ENCODE measurements around the gene ZC3H10.
A peak's percentile ranks its signal among the peaks of the same experiment; 100 is the strongest.

The ZC3H10 gene

DNA sequence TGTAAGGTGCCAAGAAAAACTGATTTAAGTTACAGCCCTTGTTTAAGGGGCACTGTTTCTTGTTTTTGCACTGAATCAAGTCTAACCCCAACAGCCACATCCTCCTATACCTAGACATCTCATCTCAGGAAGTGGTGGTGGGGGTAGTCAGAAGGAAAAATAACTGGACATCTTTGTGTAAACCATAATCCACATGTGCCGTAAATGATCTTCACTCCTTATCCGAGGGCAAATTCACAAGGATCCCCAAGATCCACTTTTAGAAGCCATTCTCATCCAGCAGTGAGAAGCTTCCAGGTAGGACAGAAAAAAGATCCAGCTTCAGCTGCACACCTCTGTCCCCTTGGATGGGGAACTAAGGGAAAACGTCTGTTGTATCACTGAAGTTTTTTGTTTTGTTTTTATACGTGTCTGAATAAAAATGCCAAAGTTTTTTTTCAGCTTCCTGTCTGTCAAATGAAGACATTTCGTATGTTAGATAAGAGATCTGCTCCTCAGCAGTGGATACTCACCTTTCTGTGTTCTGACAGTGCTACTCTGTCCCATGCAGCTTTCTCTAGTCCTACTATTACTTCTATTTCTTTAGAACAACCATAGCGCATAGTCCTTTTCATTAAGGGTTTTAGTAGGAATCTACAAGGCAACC lies 14.9 kb upstream of the ZC3H10 start:
- Histone ChIP-seq H3K4me3 (ENCODE audit: low read length) (peak overlapping the region; percentile 100), H3K79me2 (ENCODE audit: control insufficient read depth, low read length) (peaks cover 49% of the 10 kb centered on the region), H3K27ac (ENCODE audit: low read depth, low read length) (peak overlapping the region; percentile 49), H3K4me1 (ENCODE audit: control insufficient read depth, low read length) (peaks cover 28% of the 10 kb centered on the region), H3F3A (ENCODE audit: control insufficient read depth, insufficient read depth) (peaks cover 19% of the 10 kb centered on the region), H3K36me3 (ENCODE audit: control insufficient read depth, low read length) (peaks cover 38% of the 10 kb centered on the region), H3K27me3 (ENCODE audit: control insufficient read depth, low read length) (peaks cover 4% of the 10 kb centered on the region; the same call in 1 of the 2 replicates), H3K9me3 (ENCODE audit: control insufficient read depth, insufficient read depth, low read length) (no peaks in the 10 kb centered on the region), H3K4me2 (ENCODE audit: low read length) (peak overlapping the region; percentile 77), H4K20me1 (ENCODE audit: control insufficient read depth, insufficient read depth, low read depth, low read length) (peaks cover 15% of the 10 kb centered on the region), H3K9me2 (replicated peaks; ENCODE audit: control insufficient read depth, low read length) (no peaks in the 10 kb centered on the region)
- TF ChIP-seq EZH2phosphoT487 (IDR thresholded peaks at IDR 0.05; ENCODE audit: borderline replicate concordance, low read length) = no peak
- TF ChIP-seq CTCF (IDR thresholded peaks at IDR 0.05; ENCODE audit: low read depth, low read length, poor library complexity, severe bottlenecking) = no peak

DNA sequence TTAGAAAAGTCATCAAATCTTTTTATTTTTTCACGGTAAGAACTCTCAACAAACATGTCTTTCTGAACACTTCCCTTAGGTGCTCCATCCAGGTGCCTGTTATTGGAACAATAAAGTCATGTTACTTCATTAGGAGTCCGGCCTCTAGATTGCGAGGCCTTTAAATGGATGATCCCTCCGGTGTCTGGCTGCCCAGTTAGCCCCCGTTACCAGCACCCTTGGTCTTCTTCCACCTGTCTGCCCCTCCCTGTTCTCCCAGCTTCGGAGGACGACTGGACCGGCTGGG lies 14.3 kb upstream of the ZC3H10 start:
- Histone ChIP-seq H3K79me2 (ENCODE audit: control insufficient read depth, low read length) (peaks cover 54% of the 10 kb centered on the region), H3K4me3 (ENCODE audit: low read length) (peak overlapping the region; percentile 100), H3K27ac (ENCODE audit: low read depth, low read length) (peak overlapping the region; percentile 49), H3K9me2 (replicated peaks; ENCODE audit: control insufficient read depth, low read length) (no peaks in the 10 kb centered on the region), H3K4me1 (ENCODE audit: control insufficient read depth, low read length) (peaks cover 28% of the 10 kb centered on the region), H4K20me1 (ENCODE audit: control insufficient read depth, insufficient read depth, low read depth, low read length) (peaks cover 15% of the 10 kb centered on the region), H3K4me2 (ENCODE audit: low read length) (peak overlapping the region; percentile 77), H3K36me3 (ENCODE audit: control insufficient read depth, low read length) (peaks cover 44% of the 10 kb centered on the region), H3K9me3 (ENCODE audit: control insufficient read depth, insufficient read depth, low read length) (no peaks in the 10 kb centered on the region), H3F3A (ENCODE audit: control insufficient read depth, insufficient read depth) (peaks cover 24% of the 10 kb centered on the region), H3K27me3 (ENCODE audit: control insufficient read depth, low read length) (peaks cover 4% of the 10 kb centered on the region; the same call in 1 of the 2 replicates)
- TF ChIP-seq CTCF (IDR thresholded peaks at IDR 0.05; ENCODE audit: low read depth, low read length, poor library complexity, severe bottlenecking) (no peak), EZH2phosphoT487 (IDR thresholded peaks at IDR 0.05; ENCODE audit: borderline replicate concordance, low read length) (no peak)

DNA sequence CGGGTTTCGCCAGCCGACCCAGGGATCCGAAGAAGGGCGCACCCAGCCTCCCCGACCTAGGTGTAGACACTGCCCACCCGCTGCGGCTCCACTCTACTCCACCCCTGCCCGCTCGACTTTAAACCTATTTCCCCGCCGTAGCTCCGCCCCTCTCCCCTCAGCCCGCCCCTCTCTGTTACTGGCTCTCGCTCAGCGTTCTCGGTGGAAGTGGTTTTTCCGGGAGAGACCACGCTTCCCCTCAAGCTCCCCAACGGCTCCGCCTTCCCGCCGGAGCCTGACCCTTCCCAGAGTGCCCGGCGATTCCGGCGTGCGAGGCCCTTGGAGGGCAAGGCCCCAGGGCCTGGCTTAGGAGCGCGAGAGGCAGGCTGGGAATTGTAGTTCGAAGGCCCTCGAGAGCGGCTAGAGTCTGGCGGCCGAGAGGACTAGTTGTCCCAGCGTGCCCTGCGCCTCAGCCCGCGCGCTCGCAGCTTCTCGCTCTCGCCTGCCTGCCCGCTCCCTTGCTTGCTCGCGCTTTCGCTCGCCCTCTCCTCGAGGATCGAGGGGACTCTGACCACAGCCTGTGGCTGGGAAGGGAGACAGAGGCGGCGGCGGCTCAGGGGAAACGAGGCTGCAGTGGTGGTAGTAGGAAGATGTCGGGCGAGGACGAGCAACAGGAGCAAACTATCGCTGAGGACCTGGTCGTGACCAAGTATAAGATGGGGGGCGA lies 13.8 kb upstream of the ZC3H10 start, which contains the start of gene PA2G4:
Gene PA2G4, plus strand, starts transcription at position 451 of the 706 bp plus-strand sequence. Its CDS starts 179 bp downstream, at position 630.
- H3K27me3 ChIP-seq (ENCODE audit: control insufficient read depth, low read length) = peaks cover 4% of the 10 kb centered on the region; the same call in 1 of the 2 replicates

More for the DNA sequence above, 13.8 kb upstream of the ZC3H10 start, which contains the start of gene PA2G4:
- peak within 1 kb of the TSS; percentile 78 for H3K27ac ChIP-seq (ENCODE audit: low read depth, low read length)
- peak within 1 kb of the TSS; percentile 77 for H3K4me2 ChIP-seq (ENCODE audit: low read length)
- peaks cover 54% of the 10 kb centered on the region for H3K79me2 ChIP-seq (ENCODE audit: control insufficient read depth, low read length)
- H3K4me1 ChIP-seq (ENCODE audit: control insufficient read depth, low read length) = peaks cover 28% of the 10 kb centered on the region
- no peaks in the 10 kb centered on the region for H3K9me3 ChIP-seq (ENCODE audit: control insufficient read depth, insufficient read depth, low read length)
- no peaks in the 10 kb centered on the region for H3K9me2 ChIP-seq (replicated peaks; ENCODE audit: control insufficient read depth, low read length)
- peaks cover 49% of the 10 kb centered on the region for H3K36me3 ChIP-seq (ENCODE audit: control insufficient read depth, low read length)
- TF ChIP-seq EZH2phosphoT487 (IDR thresholded peaks at IDR 0.05; ENCODE audit: borderline replicate concordance, low read length) = no peak
- peak within 1 kb of the TSS; percentile 100 for H3K4me3 ChIP-seq (ENCODE audit: low read length)
- H4K20me1 ChIP-seq (ENCODE audit: control insufficient read depth, insufficient read depth, low read depth, low read length) = peaks cover 15% of the 10 kb centered on the region
- H3F3A ChIP-seq (ENCODE audit: control insufficient read depth, insufficient read depth) = peaks cover 24% of the 10 kb centered on the region
